ENCODE measurements around the gene GCAT. TPM values are rescaled to one million over a fixed set of nuclear protein-coding genes. Genes with fewer than 3 reads are reported as not detected.
"Not testable (repeated sequence)": the region's sequence is repeated elsewhere in the genome, so short reads cannot be mapped to it uniquely, and the experiment has no call there.

Gene GCAT
- total RNA-seq, 1 donor from 2014 or later = 15.5 TPM

DNA sequence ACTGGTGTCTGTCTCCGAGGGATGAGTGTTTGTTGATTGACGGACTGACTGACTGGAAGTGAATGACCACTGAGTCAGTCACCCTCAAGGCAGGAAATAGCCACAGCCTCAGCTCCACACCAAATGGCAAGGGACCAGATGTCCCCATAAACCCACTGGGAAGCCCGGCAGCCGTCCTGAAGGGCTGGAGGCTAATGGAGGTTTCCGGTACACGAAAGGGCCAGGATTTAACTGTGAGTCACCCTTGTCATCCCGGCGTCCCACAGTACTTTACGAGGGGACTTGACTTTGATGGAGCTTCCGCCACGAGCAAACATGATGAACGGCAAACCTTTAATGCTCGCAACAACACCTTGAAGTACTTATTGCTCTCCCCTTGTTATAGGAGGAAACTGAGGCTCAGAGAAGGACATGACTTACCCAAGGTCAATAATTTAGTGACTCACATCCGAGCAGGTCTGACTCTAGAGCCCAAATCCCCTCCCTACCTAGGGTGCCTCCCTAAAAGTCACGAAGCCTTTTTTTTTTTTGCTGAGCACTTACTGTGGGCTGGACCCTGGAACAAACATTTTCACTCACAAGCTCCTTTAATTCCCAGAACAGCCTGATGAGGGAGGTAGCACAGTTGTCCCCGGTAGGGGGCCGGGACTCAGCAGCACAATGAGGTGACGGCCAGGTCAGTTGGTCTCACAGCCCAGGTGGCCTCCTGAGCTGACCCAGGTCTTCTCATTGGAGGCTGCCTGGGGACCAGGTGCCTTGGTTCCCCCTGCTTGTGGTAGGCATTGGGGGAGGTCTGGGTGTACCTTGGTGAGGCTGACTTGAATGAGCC lies 25.2 kb upstream of the GCAT start:
- intact Hi-C loops (cut with micrococcal nuclease) = no loop called here

DNA sequence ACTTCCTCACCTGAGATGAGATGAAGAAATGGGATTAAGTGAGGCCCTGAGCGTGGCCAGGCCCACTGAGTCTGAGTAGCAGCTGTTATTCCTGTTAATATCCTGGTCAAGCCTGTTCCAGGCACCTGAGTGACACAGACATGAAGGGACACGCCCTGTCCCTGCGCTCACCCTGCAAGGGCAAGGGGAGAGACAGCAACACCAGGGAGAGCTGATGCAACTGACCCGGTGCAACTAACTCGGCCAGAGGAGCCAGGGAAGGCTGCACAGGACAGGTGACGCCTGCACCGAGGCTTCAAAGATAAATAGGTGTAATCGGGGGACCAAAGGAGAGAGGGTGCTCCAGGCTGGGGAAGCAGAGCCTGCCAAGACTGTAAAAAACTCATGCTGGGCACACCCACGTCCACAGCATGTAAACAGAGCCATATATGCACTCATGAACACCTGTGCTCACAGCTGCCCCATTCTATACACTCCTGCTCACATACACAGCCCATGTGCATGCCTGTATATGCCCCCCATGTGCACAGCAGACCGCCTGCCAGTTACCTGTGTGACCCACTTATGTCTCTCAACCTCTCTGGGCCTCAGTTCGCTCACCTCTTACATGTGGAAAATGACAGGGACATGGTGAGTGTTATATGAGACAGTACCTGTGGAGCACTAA lies 22.8 kb upstream of the GCAT start:
- intact Hi-C loops (cut with micrococcal nuclease) = no loop called here

DNA sequence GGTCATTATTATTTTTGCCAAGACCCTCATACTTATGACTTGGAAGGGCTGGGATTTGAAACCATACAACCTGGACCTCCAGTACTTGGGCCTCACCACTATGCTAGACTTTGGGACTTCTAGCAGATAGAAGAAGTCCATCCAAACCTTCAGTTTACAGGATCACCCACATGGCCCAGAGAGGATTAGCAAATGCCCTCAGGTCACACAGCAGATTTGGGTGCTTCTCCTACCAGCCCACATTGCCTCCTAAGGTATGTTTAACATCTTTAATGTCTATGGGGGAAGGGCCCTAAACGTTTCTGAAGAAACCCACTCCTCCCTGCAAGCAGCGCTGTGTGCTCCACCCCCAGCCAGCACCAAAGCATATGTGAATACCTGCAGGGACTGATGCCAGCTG lies 17.5 kb upstream of the GCAT start:
- intact Hi-C loops (cut with micrococcal nuclease) = no loop called here

DNA sequence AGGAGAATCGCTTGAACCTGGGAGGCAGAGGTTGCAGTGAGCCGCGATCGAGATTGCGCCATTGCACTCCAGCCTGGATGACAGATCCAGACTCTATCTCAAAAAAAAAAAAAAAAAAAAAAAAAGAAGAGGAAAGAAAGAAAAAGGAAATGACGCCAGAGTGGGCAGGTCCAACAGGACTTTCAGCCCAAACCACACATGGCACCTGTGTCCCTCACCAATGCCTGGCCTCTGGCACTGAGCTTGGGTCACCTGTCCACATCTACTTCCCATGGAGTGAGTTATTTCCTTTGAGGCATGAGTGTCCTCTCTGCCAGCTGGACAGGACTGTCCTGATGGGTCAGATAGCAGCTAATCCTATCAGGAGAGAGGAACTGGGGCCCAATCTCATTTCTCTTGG lies 15.2 kb upstream of the GCAT start:
- intact Hi-C loops (cut with micrococcal nuclease) = no loop called here

DNA sequence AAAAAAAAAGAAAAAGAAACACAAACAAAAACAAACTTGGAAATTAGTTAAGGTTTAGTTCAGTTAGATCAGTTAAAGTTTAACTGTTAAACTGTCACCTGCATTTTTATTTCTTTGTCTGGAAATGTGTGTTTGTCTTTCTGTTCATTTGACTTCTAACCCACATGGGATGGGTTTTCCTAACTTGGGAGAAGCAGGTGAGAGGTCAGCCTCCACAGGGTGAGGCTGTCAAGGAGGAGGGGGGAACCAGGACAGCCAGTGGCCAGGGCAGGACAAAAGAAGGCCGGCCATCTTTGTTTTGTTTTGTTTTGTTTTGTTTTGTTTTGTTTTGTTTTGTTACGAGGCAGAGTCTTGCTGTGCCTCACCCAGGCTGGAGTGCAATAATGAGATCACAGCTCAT lies 13.4 kb upstream of the GCAT start:
- intact Hi-C loops (cut with micrococcal nuclease) = no loop called here

DNA sequence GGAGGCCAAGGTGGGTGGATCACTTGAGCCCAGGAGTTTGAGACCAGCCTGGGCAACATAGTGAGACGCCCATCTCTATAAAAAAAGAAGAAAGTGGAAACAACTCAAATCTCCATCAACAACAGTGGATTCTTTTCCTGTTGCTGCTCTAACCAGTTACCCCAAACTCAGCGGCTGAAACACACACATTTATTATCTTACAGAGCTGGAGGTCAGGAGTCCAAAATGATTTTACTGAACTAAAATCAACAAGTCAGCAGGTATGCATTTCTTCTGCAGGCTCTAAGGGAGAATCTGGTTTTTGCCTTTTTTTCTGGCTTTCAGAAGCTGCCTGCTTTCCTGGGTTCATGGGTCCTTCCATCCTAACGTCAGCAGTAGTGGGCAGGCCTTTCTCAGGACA lies 11.7 kb upstream of the GCAT start:
- intact Hi-C loops (cut with micrococcal nuclease) = no loop called here

DNA sequence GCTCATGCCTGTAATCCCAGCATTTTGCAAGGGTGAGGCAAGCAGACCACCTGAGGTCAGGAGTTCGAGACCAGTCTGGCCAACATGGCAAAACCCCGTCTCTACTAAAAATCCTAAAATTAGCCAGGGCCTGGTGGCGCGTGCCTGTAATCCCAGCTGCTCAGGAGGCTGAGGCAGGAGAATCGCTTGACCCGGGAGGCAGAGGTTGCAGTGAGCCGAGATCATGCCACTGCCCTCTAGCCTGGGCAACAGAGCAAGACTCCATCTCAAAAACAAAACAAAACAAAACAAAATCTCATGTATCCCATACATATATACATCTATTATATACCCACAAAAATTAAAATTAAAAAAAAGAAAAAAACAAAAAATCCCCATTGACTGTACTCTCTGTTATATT lies 10.5 kb upstream of the GCAT start:
- intact Hi-C loops (cut with micrococcal nuclease) = not testable (repeated sequence)

DNA sequence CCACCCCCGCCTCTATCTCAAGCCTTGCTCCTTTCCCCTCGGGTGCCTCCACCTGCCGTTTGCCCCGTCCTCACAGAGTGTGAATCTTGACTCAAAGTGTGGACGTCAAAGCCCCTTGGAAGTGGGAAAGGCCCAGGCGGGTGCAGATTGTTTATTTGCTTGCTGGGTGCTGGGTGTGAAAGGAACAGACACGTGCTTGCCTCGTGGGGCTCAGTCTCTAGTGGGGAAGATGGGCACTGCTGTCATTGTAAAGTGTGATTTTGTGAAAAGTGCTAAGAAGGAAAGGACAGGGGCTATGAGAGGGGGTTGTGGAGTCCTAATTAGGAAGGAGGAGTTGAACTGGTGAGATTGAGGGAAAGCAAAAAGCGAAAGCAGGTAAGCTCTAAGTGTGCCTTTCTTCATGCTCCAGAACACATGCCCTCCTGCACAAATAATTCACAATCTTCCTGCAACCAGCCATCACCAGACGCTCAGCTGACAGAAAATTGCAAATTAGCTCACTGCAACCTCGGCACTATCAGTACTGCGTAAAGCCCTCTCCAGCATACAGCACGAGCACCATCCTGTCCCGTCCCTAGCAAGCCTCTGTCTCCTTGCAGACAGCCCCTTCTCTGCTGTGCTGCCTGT lies 9.7 kb upstream of the GCAT start:
- intact Hi-C loops (cut with micrococcal nuclease) = no loop called here

DNA sequence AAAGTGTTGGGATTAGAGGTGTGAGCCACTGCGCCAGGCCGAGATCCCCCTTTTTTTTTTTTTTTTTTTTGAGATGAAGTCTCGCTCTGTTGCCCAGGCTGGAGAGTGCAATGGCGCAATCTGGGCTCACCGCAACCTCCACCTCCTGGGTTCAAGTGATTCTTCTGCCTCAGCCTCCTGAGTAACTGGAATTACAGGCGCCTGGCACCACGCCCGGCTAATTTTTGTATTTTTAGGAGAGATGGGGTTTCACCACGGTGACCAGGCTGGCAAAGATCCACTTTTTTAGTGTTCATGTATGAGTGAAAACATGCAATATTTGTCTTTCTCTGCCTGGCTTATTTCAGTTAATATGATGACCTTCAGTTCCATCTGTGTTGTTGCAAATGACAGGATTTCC lies 7.8 kb upstream of the GCAT start:
- intact Hi-C loops (cut with micrococcal nuclease) = not testable (repeated sequence)

DNA sequence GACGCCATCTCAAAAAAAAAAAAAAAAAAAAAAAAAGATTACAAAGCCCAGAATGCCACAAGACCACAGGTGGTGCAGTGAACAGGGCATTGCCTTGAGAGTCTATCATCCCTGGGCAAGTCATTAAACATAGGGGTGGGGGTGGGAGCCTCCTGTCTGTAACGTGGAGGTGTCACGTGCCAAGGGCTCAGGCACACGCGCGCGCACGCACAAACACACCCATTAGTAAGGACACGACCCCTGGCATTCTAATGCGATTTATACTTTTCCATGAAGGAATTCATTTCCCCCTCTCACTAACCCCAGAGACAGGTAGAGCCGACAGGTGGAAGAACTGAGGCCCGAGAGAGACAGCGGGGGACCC lies 5.8 kb upstream of the GCAT start:
- intact Hi-C loops (cut with micrococcal nuclease) = loop anchor here (2.0 kb wide), 1 partner anchor 17 kb away; no protein-coding TSS in a partner anchor

DNA sequence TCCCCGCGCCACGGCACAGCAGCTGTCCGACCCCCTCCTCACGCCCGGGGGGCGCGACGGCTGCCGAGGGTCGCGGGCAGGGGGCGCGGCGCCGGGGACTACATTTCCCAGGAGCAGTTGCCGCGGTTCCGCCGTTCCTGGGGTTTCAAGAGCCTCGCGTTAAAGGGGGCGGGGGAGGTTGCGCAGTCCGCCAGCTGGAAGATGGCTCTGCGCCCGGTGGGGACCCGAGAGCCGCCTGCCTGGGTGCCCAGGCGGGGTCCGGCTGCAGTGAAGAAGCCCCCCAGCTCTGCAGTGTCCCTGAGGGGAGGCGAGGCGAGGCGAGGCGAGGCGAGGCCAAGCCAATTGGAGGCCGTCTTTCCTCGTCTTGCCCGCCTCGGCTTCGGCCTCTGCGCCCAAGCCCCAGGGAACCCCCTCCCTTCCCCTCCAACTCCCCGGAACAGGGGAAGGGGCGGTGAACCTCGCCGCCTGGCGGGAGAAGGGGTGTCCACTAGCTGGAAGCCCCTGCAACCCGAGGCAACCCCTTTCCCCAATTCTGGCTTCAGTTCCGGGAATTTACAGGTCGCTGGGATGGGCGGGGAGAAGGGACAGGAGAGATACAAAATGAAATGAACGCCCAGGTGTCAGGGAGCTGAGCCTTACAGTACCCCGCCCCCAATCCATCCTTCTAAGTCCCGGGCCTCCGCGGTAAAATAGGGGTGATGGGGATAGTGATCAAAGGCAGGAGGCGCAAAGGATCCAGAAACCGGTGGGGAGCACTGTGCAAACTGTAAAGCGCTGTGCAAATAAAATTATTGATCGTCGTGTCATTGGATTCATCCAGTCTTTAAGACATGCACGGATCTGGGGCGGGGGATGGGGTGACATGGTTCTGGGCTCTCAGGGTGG lies 5.2 kb upstream of the GCAT start:
- intact Hi-C loops (cut with micrococcal nuclease) = loop anchor here (2.0 kb wide), 1 partner anchor 16 kb away; no protein-coding TSS in a partner anchor

DNA sequence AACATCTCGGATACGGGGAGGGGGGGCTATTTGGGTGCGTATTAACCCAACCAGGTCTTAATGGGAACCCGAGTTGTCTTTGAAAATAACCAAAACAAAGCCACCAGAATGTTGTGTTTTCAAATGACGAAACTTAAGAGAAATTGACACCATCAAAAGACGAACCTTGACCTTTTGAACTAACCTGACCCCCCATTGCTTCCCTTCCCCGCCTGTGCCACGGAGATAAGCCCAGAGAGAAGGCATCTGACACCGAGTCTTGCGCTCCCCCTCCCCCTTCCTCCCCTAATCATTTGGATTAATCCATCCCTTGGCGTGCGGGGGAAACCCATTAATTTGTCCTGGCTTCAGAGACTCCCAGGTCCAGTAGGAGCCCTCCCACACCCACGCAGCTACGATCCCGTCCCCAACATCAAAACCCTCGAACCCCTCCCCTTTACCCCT lies 4.5 kb upstream of the GCAT start:
- intact Hi-C loops (cut with micrococcal nuclease) = loop anchor here (2.0 kb wide), 1 partner anchor 16 kb away; no protein-coding TSS in a partner anchor

DNA sequence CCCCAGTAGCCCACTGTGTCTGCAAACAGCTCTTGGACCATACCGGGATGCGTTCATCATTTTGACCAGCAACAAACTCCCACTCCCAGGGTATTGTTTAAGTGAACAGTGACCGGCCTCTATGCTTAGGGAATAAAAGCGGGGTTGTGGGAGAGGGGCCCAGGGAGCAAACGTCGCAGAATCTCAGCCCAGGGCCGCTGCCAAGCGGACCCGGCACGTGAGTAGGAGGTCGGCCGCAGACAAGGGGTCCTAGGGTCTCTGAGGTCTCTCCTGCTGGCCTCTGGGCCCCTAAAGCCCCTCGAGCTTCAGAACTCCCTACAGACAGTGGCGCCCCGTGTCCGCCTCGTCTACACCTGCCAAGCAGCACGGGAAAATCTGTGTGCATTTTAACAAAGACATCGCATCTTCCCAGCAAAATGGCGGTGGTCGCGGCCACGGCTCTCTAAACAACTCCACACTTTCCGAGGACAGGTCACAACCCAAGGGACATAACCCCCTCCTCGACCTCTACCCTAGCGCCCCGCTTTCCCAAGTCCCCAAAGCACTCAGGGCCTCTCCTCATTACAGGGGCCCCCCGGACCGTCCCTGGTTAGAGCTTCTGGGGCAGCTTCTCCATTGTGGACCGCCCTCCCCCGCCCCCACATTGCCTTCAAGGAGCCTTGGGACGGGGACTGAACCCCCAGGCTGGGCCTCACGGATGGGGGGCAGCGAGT lies 3.9 kb upstream of the GCAT start:
- intact Hi-C loops (cut with micrococcal nuclease) = loop anchor here (2.0 kb wide), 1 partner anchor 15 kb away; no protein-coding TSS in a partner anchor

DNA sequence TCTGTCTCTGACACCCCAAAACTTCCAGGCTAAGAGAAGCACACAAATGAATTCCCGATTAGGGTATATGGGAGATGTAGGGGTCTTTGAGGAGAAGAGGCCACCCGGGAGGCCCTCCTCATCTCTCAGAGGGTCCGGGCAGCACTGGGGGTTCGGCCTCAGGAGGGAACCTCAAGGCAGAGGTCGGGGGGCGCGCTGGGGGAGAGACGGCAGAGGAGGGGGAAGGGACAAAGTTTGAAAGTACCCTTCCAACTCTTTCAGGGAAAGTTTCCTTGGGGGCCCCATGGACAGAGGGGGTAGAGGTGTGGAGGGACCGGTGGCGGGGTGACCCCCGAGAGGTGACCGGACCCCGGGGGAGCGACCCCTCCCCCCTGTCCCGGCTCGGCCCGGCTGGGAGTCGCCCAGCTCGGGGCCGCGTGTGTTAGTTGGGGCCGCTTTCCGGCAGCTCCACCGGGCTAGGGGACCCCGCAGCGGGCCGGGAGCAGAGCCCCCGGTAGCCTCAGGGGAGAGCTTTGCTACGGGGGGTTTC lies 3.3 kb upstream of the GCAT start:
- intact Hi-C loops (cut with micrococcal nuclease) = no loop called here

DNA sequence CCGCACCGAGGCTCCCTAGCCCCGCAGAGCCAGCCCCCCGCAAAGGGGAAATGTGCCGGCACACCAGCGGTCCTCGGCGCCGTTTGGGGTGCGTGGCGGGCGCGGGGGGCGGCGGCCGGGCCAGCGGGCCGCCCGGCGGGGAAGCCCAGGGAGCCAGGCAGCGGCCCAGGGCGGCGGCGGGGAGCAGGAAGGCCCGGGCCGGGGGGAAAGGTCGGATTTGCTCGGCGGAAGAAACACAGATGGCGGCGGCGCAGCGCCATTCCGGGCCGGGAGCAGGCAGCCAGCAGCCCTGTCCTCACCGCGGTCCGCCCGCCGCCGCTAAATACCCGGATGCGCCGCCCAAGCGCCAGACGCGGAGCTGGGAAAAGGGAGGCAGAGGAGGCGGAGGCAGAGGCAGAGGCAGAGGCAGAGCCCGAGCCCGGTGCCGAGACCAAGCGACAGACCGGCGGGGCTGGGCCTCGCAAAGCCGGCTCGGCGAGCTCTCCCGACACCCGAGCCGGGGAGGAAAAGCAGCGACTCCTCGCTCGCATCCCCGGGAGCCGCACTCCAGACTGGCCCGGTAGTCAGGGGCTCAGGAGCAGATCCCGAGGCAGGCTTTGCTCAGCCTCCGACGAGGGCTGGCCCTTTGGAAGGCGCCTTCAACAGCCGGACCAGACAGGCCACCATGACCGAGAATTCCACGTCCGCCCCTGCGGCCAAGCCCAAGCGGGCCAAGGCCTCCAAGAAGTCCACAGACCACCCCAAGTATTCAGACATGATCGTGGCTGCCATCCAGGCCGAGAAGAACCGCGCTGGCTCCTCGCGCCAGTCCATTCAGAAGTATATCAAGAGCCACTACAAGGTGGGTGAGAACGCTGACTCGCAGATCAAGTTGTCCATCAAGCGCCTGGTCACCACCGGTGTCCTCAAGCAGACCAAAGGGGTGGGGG lies 2.6 kb upstream of the GCAT start:
- intact Hi-C loops (cut with micrococcal nuclease) = loop anchor here (1.0 to 5.0 kb wide), 4 partner anchors 118 to 1028 kb away; partner anchors contain the start of genes IFT27, NOL12 and PLA2G6

DNA sequence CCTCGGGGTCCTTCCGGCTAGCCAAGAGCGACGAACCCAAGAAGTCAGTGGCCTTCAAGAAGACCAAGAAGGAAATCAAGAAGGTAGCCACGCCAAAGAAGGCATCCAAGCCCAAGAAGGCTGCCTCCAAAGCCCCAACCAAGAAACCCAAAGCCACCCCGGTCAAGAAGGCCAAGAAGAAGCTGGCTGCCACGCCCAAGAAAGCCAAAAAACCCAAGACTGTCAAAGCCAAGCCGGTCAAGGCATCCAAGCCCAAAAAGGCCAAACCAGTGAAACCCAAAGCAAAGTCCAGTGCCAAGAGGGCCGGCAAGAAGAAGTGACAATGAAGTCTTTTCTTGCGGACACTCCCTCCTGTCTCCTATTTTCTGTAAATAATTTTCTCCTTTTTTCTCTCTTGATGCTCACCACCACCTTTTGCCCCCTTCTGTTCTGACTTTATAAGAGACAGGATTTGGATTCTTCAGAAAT lies 1.9 kb upstream of the GCAT start:
- intact Hi-C loops (cut with micrococcal nuclease) = loop anchor here (1.0 to 5.0 kb wide), 5 partner anchors 59 to 1029 kb away; partner anchors contain the start of genes IFT27, NOL12 and PLA2G6

DNA sequence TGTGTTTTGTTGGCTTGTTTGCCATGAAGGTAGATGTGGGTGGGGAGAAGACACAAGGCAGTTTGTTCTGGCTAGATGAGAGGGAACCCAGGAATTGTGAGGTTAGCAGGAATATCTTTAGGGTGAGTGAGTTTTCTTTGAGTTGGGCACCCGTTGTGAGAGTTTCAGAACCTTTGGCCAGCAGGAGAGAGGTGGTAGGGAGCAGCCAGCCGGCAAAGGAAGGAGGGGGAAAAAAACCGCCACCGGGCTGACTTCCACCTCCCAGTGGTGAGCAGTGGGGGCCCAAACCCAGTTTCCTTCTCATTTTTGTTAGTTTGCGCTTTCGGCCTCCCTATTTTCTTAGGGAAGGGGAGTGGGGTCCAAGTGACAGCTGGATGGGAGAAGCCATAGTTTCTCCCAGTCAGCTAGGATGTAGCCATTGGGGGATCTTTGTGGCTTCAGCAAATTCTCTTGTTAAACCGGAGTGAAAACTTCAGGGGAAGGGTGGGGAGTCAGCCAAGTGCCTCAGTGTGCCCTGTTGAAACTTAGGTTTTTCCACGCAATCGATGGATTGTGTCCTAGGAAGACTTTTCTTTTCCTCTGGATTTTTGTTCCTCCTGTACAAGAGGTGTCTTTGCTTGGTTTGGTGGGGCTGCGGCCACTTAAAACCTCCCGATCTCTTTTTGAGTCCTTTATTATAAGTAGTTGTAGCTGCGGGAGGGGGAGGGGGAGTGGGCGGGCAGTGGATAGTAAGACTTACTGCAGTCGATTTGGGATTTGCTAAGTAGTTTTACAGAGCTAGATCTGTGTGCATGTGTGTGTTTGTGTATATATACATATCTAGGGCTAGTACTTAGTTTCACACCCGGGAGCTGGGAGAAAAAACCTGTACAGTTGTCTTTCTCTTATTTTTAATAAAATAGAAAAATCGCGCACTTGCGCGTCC lies 1.1 kb upstream of the GCAT start:
- intact Hi-C loops (cut with micrococcal nuclease) = loop anchor here (1.0 to 5.0 kb wide), 7 partner anchors 11 to 1029 kb away; partner anchors contain the start of genes ANKRD54, C22orf23, IFT27 and NOL12

DNA sequence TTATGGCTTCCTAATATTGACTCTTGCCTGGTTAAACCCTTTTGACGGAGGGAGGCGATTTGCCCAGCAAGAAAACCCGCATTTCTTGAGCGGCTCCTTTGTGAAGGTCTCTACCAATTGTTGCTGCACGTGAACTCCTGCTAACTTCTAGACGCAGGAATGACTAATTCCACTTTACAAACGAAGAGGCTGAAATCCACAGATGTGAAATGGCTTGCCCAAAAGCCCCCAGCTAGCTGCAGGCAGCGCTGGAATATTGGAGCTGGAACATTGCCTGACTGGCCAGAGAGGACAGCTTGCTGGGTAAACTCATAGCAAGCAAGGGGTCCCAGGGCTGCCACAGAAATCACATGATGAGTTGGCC lies 542 bp downstream of the GCAT start:
- intact Hi-C loops (cut with micrococcal nuclease) = loop anchor here (5.0 kb wide), 3 partner anchors 121 to 1031 kb away; partner anchors contain the start of genes IFT27, NOL12 and PLA2G6
